Measurements from ENCODE around the gene KLHDC4. TPM values are rescaled to one million over a fixed set of nuclear protein-coding genes. Genes with fewer than 3 reads are reported as not detected.

Gene KLHDC4
- total RNA-seq, 6 donors from 2014 or later: 30.7 to 248 (median 37.5) TPM

DNA sequence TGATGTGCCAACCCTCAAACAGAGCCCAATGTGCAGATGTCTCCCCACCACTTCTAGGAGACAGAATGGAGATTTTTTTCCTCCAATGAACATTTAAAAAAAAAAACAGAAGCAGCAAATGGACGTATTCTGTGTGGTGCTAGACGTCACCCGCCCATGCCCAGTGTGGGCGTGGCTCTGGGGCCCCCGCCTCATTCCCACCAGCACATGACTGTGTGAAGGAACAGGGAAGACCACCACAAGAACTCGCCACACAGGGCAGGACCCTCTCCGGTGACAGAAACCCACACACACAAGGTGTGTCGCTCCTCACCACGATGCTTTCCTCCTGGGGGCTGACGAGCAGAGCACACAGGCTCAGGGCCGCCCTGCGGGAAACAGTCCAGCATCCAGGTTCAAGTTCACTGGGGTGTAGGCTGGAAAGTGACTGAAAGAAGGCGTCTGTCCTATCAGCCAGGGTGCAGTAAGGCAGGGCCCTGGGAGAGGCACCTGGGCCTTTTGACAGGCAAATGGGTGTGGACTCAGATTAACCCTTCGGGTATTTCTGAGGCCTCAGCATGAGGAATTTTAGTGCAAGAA is 53.5 kb downstream of the KLHDC4 start:
- Histone ChIP-seq H3K4me1 (no peaks in the 10 kb centered on the region), H3K9me3 (no peaks in the 10 kb centered on the region), H3K27ac (no peak overlapping the region), H3K27me3 (no peaks in the 10 kb centered on the region), H3K4me3 (no peak overlapping the region), H3K36me3 (peaks cover 6 to 87% (median 54%) of the 10 kb centered on the region in 4 donors)
- TF ChIP-seq POLR2AphosphoS5 (IDR thresholded peaks at IDR 0.05) (no peak), EP300 (IDR thresholded peaks at IDR 0.05) (no peak), POLR2A (IDR thresholded peaks at IDR 0.05) (no peak)
- TF ChIP-seq, protein P1, sequence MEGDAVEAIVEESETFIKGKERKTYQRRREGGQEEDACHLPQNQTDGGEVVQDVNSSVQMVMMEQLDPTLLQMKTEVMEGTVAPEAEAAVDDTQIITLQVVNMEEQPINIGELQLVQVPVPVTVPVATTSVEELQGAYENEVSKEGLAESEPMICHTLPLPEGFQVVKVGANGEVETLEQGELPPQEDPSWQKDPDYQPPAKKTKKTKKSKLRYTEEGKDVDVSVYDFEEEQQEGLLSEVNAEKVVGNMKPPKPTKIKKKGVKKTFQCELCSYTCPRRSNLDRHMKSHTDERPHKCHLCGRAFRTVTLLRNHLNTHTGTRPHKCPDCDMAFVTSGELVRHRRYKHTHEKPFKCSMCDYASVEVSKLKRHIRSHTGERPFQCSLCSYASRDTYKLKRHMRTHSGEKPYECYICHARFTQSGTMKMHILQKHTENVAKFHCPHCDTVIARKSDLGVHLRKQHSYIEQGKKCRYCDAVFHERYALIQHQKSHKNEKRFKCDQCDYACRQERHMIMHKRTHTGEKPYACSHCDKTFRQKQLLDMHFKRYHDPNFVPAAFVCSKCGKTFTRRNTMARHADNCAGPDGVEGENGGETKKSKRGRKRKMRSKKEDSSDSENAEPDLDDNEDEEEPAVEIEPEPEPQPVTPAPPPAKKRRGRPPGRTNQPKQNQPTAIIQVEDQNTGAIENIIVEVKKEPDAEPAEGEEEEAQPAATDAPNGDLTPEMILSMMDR (IDR thresholded peaks at IDR 0.05): no peak
- no peak for ATAC-seq (ENCODE audit: low FRiP score in 2 of 2)
- WGBS, 2 donors: 87 to 92% methylated on average over 8 to 14 of the region's 14 CpGs
- peak in 1 of 2 donors; percentile 69 for DNase-seq

- H3K4me3 ChIP-seq: no peak overlapping the region
- H3K27me3 ChIP-seq: no peaks in the 10 kb centered on the region
- no peak overlapping the region for H3K27ac ChIP-seq
- ATAC-seq (ENCODE audit: low FRiP score in 2 of 2) (no peak), DNase-seq (peak in 1 of 2 donors; percentile 57)
- TF ChIP-seq EP300 (IDR thresholded peaks at IDR 0.05) (no peak), POLR2AphosphoS5 (IDR thresholded peaks at IDR 0.05) (no peak)
- TF ChIP-seq, protein P1 (IDR thresholded peaks at IDR 0.05): no peak
- 86 to 92% methylated on average over 6 to 12 of the region's 12 CpGs for WGBS, 2 donors
- H3K4me1 ChIP-seq: peaks cover 0 to 10% (median 1%) of the 10 kb centered on the region in 4 donors
- H3K36me3 ChIP-seq: peaks cover 6 to 84% (median 56%) of the 10 kb centered on the region in 4 donors
- no peaks in the 10 kb centered on the region for H3K9me3 ChIP-seq
Observed at GRCh38 chr16:87710887-87711286, 54.9 kb downstream of the KLHDC4 start.

DNA sequence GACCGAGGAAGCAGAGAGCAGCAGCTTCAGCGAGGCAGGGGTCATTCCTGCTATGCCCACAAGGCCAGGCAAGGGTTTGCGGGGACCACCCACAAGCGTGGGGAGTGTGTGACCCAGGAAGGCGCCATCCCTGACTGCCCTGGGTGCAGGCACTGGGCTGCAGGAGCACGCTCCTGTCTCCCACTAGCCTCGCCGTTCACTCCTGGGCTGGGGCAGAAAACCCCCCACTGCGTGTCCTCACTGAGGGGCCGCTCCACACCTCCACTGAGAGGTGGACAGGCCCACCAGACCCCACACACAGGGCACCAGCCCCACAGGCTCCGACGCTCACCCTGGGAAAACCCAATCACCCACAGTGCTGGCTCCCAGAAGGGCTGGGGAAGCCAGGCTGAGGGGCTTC is 56.1 kb downstream of the KLHDC4 start:
- Histone ChIP-seq H3K4me1 (peaks cover 0 to 10% (median 1%) of the 10 kb centered on the region in 4 donors), H3K4me3 (no peak overlapping the region), H3K27me3 (no peaks in the 10 kb centered on the region), H3K27ac (no peak overlapping the region), H3K9me3 (no peaks in the 10 kb centered on the region), H3K36me3 (peaks cover 6 to 80% (median 51%) of the 10 kb centered on the region in 4 donors)
- DNase-seq (peak in 1 of 2 donors; percentile 39), ATAC-seq (ENCODE audit: low FRiP score in 2 of 2) (no peak)
- TF ChIP-seq, protein P1 (IDR thresholded peaks at IDR 0.05): no peak
- no peak for TF ChIP-seq POLR2AphosphoS5 (IDR thresholded peaks at IDR 0.05)
- TF ChIP-seq EP300 (IDR thresholded peaks at IDR 0.05): no peak
- no peak for TF ChIP-seq POLR2A (IDR thresholded peaks at IDR 0.05)
- 95 to 98% methylated on average over 7 to 10 of the region's 12 CpGs for WGBS, 2 donors

DNA sequence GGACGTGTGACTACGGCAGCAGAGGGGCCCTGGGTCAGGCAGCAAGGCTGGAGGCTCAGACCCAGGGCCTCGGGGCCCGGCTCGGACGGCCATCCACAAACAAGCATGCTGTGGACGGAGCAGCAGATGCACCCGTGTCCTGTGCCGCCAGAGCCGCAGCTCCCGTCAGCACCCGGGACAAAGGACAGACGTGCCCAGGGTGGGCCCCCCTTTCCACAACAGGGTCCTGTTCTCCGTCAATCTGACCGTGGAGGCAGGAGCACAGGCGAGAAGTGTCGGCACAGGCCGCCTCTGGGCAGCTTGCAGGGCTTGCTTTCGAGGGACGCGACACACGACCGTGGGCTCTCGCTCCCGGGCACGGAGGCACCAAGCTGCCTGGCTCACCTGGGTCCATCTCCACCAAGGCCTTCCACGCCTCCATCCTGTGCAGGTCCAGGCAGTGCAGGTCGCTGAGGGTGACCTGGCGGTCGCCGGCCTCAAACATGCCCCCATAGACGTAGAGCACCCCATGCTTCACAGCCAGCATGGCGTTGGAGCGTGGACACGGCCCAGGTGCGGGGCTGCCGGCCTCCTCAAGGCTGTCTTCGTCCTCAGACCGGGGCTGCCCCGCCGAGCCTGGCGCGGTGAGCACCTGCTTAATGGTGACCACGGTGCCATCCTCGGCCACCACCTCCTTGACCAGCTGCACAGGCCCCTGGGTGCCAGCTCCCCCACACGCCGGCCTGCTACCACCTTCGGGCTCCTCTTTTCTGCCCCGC is 56.7 kb downstream of the KLHDC4 start:
- Histone ChIP-seq H3K36me3 (peaks cover 6 to 74% (median 49%) of the 10 kb centered on the region in 4 donors), H3K27me3 (no peaks in the 10 kb centered on the region), H3K9me3 (no peaks in the 10 kb centered on the region), H3K27ac (no peak overlapping the region), H3K4me3 (no peak overlapping the region), H3K4me1 (peaks cover 0 to 10% (median 1%) of the 10 kb centered on the region in 4 donors)
- no peak for TF ChIP-seq EP300 (IDR thresholded peaks at IDR 0.05)
- no peak for TF ChIP-seq POLR2A (IDR thresholded peaks at IDR 0.05)
- peak in 1 of 2 donors; percentile 84 for DNase-seq
- WGBS, 2 donors: 94 to 99% methylated on average over 26 to 48 of the region's 49 CpGs
- ATAC-seq (ENCODE audit: low FRiP score in 2 of 2): no peak

DNA sequence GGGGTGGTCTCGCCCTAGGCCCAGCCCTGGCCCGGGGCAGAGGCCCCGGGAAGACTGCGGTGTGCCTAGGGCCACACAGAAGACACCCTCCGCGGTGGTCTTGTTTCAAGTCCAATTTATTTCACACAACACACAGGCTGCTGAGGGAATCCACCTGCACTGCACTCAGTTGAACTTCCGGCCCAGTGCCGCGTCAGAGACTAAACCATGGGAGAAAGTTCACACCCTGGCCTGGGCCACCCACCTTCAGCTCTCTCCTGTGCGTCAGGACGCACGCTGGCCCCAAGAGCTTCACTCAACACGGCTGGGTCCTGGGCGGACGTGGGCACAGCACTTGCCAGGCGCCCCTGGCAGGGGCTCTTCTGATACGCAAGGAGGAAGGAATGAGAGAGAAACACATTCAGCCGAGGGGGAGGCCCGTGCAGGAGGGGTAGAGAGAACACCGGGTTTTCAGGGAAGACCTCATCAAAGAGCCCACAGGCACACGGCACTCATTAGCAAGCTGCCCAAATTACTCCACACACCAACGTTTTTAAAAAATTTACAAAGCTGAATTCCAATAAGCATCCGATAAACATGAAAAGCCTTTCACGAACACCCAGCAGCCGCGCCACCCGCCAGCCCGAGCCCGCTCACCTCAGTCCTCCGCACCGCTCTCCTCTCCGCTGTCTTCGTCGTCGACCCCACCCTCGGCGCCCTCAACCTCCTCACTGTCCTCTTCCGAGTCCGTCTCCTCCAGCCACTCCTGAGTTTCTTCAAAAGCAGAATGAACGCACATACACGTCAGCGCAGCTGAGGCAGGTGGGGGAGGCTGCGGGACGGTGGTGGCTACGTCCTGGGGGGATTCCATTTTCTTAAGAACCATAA is 57.8 kb downstream of the KLHDC4 start:
- Histone ChIP-seq H3K27ac (no peak overlapping the region), H3K4me3 (no peak overlapping the region), H3K27me3 (no peaks in the 10 kb centered on the region), H3K36me3 (peaks cover 9 to 74% (median 53%) of the 10 kb centered on the region in 4 donors), H3K4me1 (peaks cover 0 to 10% (median 1%) of the 10 kb centered on the region in 4 donors), H3K9me3 (no peaks in the 10 kb centered on the region)
- DNase-seq (peak in 1 of 2 donors; percentile 78), ATAC-seq (ENCODE audit: low FRiP score in 2 of 2) (no peak)
- WGBS, 2 donors: 93 to 94% methylated on average over 44 to 45 of the region's 45 CpGs
- TF ChIP-seq, protein P1 (IDR thresholded peaks at IDR 0.05): no peak
- no peak for TF ChIP-seq POLR2A (IDR thresholded peaks at IDR 0.05)
- TF ChIP-seq POLR2AphosphoS5 (IDR thresholded peaks at IDR 0.05): no peak
- no peak for TF ChIP-seq EP300 (IDR thresholded peaks at IDR 0.05)

Data from upper lobe of left lung (tissue), 6 donors.